Duodenal mucosa (tissue), 2 donors: ENCODE data around the gene TMEM200B.

ENCODE experiments used
- H3K27ac ChIP-seq: one replicate; pipeline ENCODE4 v1.7.0; 2013; ENCODE audit warnings: low read depth, low read length
- H3K27me3 ChIP-seq, 2 donors: one replicate each; pipeline ENCODE4 v1.7.0; 2013; ENCODE audit warnings: low read length in 2 of 2, control low read depth in 1 of 2; ENCODE audit not compliant: insufficient read depth in 2 of 2, control insufficient read depth in 1 of 2
- H3K36me3 ChIP-seq, 2 donors: one replicate each; pipeline ENCODE4 v1.7.0; 2013; ENCODE audit warnings: low read length in 2 of 2, control low read depth in 1 of 2; ENCODE audit not compliant: insufficient read depth in 2 of 2, control insufficient read depth in 1 of 2
- H3K4me1 ChIP-seq, 2 donors: one replicate each; pipeline ENCODE4 v1.7.0; 2013; ENCODE audit warnings: low read length in 2 of 2, control low read depth in 1 of 2; ENCODE audit not compliant: insufficient read depth in 2 of 2, control insufficient read depth in 1 of 2
- H3K4me3 ChIP-seq, 2 donors: one replicate each; pipeline ENCODE4 v1.7.0; 2013; ENCODE audit warnings: low read length in 2 of 2, low read depth in 1 of 2
- H3K9ac ChIP-seq, 2 donors: one replicate each; pipeline ENCODE4 v1.7.0; 2013; ENCODE audit warnings: low read length in 2 of 2, low read depth in 1 of 2
- H3K9me3 ChIP-seq, 2 donors: one replicate each; pipeline ENCODE4 v1.7.0; 2013; ENCODE audit warnings: low read length in 2 of 2, control low read depth in 1 of 2; ENCODE audit not compliant: control insufficient read depth in 1 of 2

The TMEM200B gene

GRCh38 chr1:29123053-29123886 is 433 bp downstream of the TMEM200B start:
- H3K27ac ChIP-seq, result peak overlapping the region; percentile 70
- H3K4me3 ChIP-seq, result peak overlapping the region; percentile 50 to 59
- peaks cover 23 to 37% of the 10 kb centered on the region in 2 donors for H3K27me3 ChIP-seq
- H3K4me1 ChIP-seq, result peaks cover 0 to 21% of the 10 kb centered on the region in 2 donors
- H3K9ac ChIP-seq, result peak overlapping the region; percentile 18 to 32
- no peaks in the 10 kb centered on the region for H3K9me3 ChIP-seq
- no peaks in the 10 kb centered on the region for H3K36me3 ChIP-seq

GRCh38 chr1:29122682-29123052 is 1.0 kb downstream of the TMEM200B start:
- Histone ChIP-seq H3K9me3 (no peaks in the 10 kb centered on the region), H3K9ac (peak overlapping the region; percentile 18 to 32), H3K36me3 (peaks cover 0 to 3% of the 10 kb centered on the region in 2 donors), H3K4me3 (peak overlapping the region; percentile 50 to 59), H3K27me3 (peaks cover 23 to 37% of the 10 kb centered on the region in 2 donors), H3K4me1 (peaks cover 0 to 21% of the 10 kb centered on the region in 2 donors), H3K27ac (peak overlapping the region; percentile 70)

- H3K27ac ChIP-seq, result no peak overlapping the region
- H3K27me3 ChIP-seq, result peaks cover 23 to 37% of the 10 kb centered on the region in 2 donors
- no peaks in the 10 kb centered on the region for H3K9me3 ChIP-seq
- peak overlapping the region; percentile 18 for H3K9ac ChIP-seq
- peak overlapping the region; percentile 50 to 59 for H3K4me3 ChIP-seq
- H3K4me1 ChIP-seq, result peaks cover 0 to 21% of the 10 kb centered on the region in 2 donors
- H3K36me3 ChIP-seq, result peaks cover 0 to 5% of the 10 kb centered on the region in 2 donors
These were observed 1.6 kb downstream of the TMEM200B start for GRCh38 chr1:29121936-29122681.

GRCh38 chr1:29121516-29121935 is 2.2 kb downstream of the TMEM200B start:
- peaks cover 23 to 37% of the 10 kb centered on the region in 2 donors for H3K27me3 ChIP-seq
- no peak overlapping the region for H3K9ac ChIP-seq
- peaks cover 0 to 7% of the 10 kb centered on the region in 2 donors for H3K36me3 ChIP-seq
- peaks cover 0 to 21% of the 10 kb centered on the region in 2 donors for H3K4me1 ChIP-seq
- H3K9me3 ChIP-seq, result no peaks in the 10 kb centered on the region
- no peak overlapping the region for H3K27ac ChIP-seq
- H3K4me3 ChIP-seq, result peak overlapping the region in 1 of 2 donors; percentile 59

- no peak overlapping the region for H3K27ac ChIP-seq
- H3K36me3 ChIP-seq, result peaks cover 0 to 7% of the 10 kb centered on the region in 2 donors
- no peak overlapping the region for H3K4me3 ChIP-seq
- peaks cover 23 to 36% of the 10 kb centered on the region in 2 donors for H3K27me3 ChIP-seq
- no peaks in the 10 kb centered on the region for H3K9me3 ChIP-seq
- H3K9ac ChIP-seq, result no peak overlapping the region
- H3K4me1 ChIP-seq, result peaks cover 0 to 21% of the 10 kb centered on the region in 2 donors
These were observed 2.7 kb downstream of the TMEM200B start for GRCh38 chr1:29120947-29121485.

- H3K27ac ChIP-seq, result no peak overlapping the region
These were observed 3.3 kb downstream of the TMEM200B start for GRCh38 chr1:29120367-29120766.

GRCh38 chr1:29119121-29119929 is 4.4 kb downstream of the TMEM200B start:
- H3K4me3 ChIP-seq, result no peak overlapping the region
- H3K36me3 ChIP-seq, result peaks cover 0 to 14% of the 10 kb centered on the region in 2 donors
- no peaks in the 10 kb centered on the region for H3K9me3 ChIP-seq
- peaks cover 18 to 25% of the 10 kb centered on the region in 2 donors for H3K27me3 ChIP-seq
- peaks cover 0 to 19% of the 10 kb centered on the region in 2 donors for H3K4me1 ChIP-seq
- H3K27ac ChIP-seq, result no peak overlapping the region
- H3K9ac ChIP-seq, result no peak overlapping the region

More at GRCh38 chr1:29120367-29120766, 3.3 kb downstream of the TMEM200B start:
- Histone ChIP-seq H3K27me3 (peaks cover 19 to 29% of the 10 kb centered on the region in 2 donors), H3K9me3 (no peaks in the 10 kb centered on the region), H3K9ac (no peak overlapping the region), H3K4me3 (no peak overlapping the region), H3K36me3 (peaks cover 0 to 12% of the 10 kb centered on the region in 2 donors), H3K4me1 (peaks cover 0 to 21% of the 10 kb centered on the region in 2 donors)

- no peak overlapping the region for H3K4me3 ChIP-seq
- H3K36me3 ChIP-seq, result peaks cover 3 to 28% of the 10 kb centered on the region in 2 donors
- H3K9me3 ChIP-seq, result no peaks in the 10 kb centered on the region
- H3K27ac ChIP-seq, result no peak overlapping the region
- H3K27me3 ChIP-seq, result peaks cover 5 to 14% of the 10 kb centered on the region in 2 donors
- H3K9ac ChIP-seq, result no peak overlapping the region
- peaks cover 0 to 7% of the 10 kb centered on the region in 2 donors for H3K4me1 ChIP-seq
These were observed 6.3 kb downstream of the TMEM200B start for GRCh38 chr1:29117381-29117780.

GRCh38 chr1:29114654-29115053 is 9.0 kb downstream of the TMEM200B start:
- peaks cover 7 to 31% of the 10 kb centered on the region in 2 donors for H3K36me3 ChIP-seq
- H3K9me3 ChIP-seq, result no peaks in the 10 kb centered on the region
- no peak overlapping the region for H3K27ac ChIP-seq
- no peaks in the 10 kb centered on the region for H3K4me1 ChIP-seq
- H3K9ac ChIP-seq, result no peak overlapping the region
- H3K27me3 ChIP-seq, result no peaks in the 10 kb centered on the region
- H3K4me3 ChIP-seq, result no peak overlapping the region
